Natural killer cell (primary cell): ENCODE results near the gene IL20. TPM values are rescaled to one million over a fixed set of nuclear protein-coding genes. Genes with fewer than 3 reads are reported as not detected.

Experiments
- ATAC-seq, 3 donors: fragments of 150-1000 bp in 2 of 3; fragments of 200-7000 bp in 1 of 3; cut with Tn5 transposase; 1 replicate in 1 of 3; 2 replicates in 2 of 3; pipeline ENCODE4 v1.10.0; 2021; ENCODE audit warnings: mild to moderate bottlenecking in 2 of 3, moderate library complexity in 2 of 3
- DNase-seq, 2 donors: peaks; one replicate each; pipeline versions ENCODE4 v3.0.0 to v3.0.0-alpha.2; 2013 to 2021; ENCODE audit warnings: mixed read lengths in 1 of 2
- H3K27ac ChIP-seq: one replicate; pipeline ENCODE4 v1.5.1; 2013; ENCODE audit warnings: mild to moderate bottlenecking, low read length
- H3K27me3 ChIP-seq: one replicate; pipeline ENCODE4 v1.6.1; 2013; ENCODE audit warnings: low read length; ENCODE audit not compliant: control insufficient read depth, insufficient read depth
- H3K36me3 ChIP-seq: one replicate; pipeline ENCODE4 v1.6.1; 2013; ENCODE audit warnings: low read length; ENCODE audit not compliant: control insufficient read depth, insufficient read depth
- H3K4me1 ChIP-seq: one replicate; pipeline ENCODE4 v1.6.1; 2013; ENCODE audit warnings: low read length; ENCODE audit not compliant: control insufficient read depth, insufficient read depth
- H3K4me3 ChIP-seq: one replicate; pipeline ENCODE4 v1.5.1; 2013; ENCODE audit warnings: low read length
- H3K9me3 ChIP-seq: one replicate; pipeline ENCODE4 v1.6.1; 2013; ENCODE audit warnings: low read length; ENCODE audit not compliant: control insufficient read depth, insufficient read depth
- H3K27ac Mint-ChIP-seq, 2 donors: one replicate each; pipeline ENCODE4 v1.8.0; 2022; ENCODE audit warnings: mild to moderate bottlenecking in 2 of 2, mixed read lengths in 2 of 2, moderate library complexity in 1 of 2
- H3K27me3 Mint-ChIP-seq, 2 donors: one replicate each; pipeline ENCODE4 v1.8.0; 2022; ENCODE audit warnings: low read depth in 2 of 2, mixed read lengths in 2 of 2
- H3K36me3 Mint-ChIP-seq: one replicate; pipeline ENCODE4 v1.8.0; 2022; ENCODE audit warnings: mixed read lengths
- H3K4me1 Mint-ChIP-seq, 2 donors: one replicate each; pipeline ENCODE4 v1.8.0; 2022; ENCODE audit warnings: mixed read lengths in 2 of 2
- H3K4me3 Mint-ChIP-seq: one replicate; pipeline ENCODE4 v1.8.0; 2022; ENCODE audit warnings: mild to moderate bottlenecking, moderate library complexity, mixed read lengths
- H3K9me3 Mint-ChIP-seq, 2 donors: one replicate each; pipeline ENCODE4 v1.8.0; 2022; ENCODE audit warnings: mixed read lengths in 2 of 2
- WGBS: methylation state at CpG from one replicate; pipeline ENCODE4 v1.1.7; 2013; ENCODE audit warnings: missing lambda C conversion rate; ENCODE audit not compliant: insufficient coverage; 5-methylcytosine and 5-hydroxymethylcytosine counted together
- intact Hi-C: fragments of 100-400 bp; cut with micrococcal nuclease; formaldehyde crosslinking; loops from one replicate; pipeline ENCODE4 v1.14.2; 2022
- total RNA-seq, 4 donors: library from RNA; stranded (reverse); fragments of 120-200 nt in 1 of 4; gene quantifications; one replicate each; pipeline versions ENCODE4 v1.2.3 to v1.2.4, GENCODE V29; 2013 to 2022
- TF ChIP-seq, protein P1 (sequence below): fragments of 200-600 bp; IDR thresholded peaks from one replicate; pipeline ENCODE4 v1.8.0; 2022; ENCODE audit warnings: antibody characterized with exemption

IL20 gene
- total RNA-seq, 3 donors from 2014 or later (not counting 1 experiment from before 2014, with no cell fraction given) = not detected

DNA sequence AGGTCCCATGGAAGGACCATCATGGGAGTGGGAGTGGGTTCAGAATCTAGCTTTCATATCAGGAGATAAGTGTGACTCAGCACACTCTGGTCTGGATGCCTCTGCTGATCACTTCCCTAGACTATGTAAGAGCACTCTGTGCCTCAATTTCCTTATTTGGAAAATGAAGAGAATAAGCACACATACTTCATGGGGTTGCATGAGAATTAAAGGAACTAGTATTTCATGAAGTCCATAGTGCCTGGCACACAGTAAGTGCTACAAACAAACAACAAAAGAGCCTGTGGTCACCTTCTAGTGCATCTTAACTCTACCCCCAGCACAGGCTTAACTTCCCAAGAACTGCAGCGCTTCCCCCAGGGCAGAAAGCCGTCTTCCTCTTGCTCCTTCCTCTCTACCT is 9.6 kb upstream of the IL20 start:
- no peaks in the 10 kb centered on the region for H3K9me3 Mint-ChIP-seq
- intact Hi-C loops = no loop called here
- no peak overlapping the region for H3K27ac Mint-ChIP-seq

DNA sequence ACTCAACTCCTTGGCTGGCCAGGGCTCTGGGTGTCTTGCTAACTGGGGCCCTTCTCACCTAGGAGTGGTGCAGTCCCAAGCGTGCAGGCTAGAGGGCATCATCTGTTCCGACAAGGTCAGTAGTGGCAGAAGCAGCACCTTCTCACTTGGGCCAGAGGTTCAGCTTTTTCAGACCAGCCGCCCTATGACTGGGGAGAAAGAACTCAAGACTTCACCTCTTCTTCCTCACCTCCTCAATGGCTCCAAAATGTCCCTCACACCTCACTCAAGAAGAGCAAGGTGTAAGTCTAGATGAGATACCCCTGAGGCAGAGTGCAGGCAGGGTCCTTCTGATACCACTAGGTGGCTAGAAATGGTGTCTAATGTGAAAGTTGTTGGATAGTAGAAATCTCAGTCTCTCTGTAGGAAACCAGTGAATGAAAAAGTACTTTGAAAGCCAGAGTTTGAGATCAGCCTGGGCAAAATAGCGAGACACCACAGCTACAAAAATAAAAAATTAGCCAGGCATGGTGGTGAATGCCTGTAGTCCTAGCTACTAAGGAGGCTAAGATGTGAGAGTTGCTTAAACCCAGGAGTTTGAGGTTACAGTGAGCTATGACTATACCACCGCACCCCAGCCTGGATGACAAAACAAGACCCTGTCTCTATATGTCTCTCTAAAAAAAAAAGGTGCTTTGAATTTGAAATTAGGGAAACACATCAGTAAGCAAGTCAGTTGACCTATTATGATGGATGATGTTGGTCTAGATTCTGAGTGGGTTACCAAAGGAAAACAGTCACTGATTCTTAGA is 8.6 kb upstream of the IL20 start:
- H3K9me3 Mint-ChIP-seq = no peaks in the 10 kb centered on the region
- no peak overlapping the region for H3K4me3 Mint-ChIP-seq
- TF ChIP-seq, protein P1, sequence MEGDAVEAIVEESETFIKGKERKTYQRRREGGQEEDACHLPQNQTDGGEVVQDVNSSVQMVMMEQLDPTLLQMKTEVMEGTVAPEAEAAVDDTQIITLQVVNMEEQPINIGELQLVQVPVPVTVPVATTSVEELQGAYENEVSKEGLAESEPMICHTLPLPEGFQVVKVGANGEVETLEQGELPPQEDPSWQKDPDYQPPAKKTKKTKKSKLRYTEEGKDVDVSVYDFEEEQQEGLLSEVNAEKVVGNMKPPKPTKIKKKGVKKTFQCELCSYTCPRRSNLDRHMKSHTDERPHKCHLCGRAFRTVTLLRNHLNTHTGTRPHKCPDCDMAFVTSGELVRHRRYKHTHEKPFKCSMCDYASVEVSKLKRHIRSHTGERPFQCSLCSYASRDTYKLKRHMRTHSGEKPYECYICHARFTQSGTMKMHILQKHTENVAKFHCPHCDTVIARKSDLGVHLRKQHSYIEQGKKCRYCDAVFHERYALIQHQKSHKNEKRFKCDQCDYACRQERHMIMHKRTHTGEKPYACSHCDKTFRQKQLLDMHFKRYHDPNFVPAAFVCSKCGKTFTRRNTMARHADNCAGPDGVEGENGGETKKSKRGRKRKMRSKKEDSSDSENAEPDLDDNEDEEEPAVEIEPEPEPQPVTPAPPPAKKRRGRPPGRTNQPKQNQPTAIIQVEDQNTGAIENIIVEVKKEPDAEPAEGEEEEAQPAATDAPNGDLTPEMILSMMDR = peak; percentile 34
- H3K36me3 Mint-ChIP-seq = no peaks in the 10 kb centered on the region
- no peaks in the 10 kb centered on the region for H3K27me3 ChIP-seq
- ATAC-seq = peak; percentile 40 to 62 (median 53)
- no peak overlapping the region for H3K27ac Mint-ChIP-seq
- peak in 1 of 2 donors; percentile 52 for DNase-seq
- H3K9me3 ChIP-seq = no peaks in the 10 kb centered on the region
- intact Hi-C loops = no loop called here
- peaks cover 24 to 39% of the 10 kb centered on the region in 2 donors for H3K27me3 Mint-ChIP-seq
- H3K36me3 ChIP-seq = no peaks in the 10 kb centered on the region
- H3K4me1 ChIP-seq = peaks cover 6% of the 10 kb centered on the region
- no peak overlapping the region for H3K4me3 ChIP-seq
- no peaks in the 10 kb centered on the region for H3K4me1 Mint-ChIP-seq
- WGBS = 87% methylated on average over 5 of the region's 5 CpGs
- no peak overlapping the region for H3K27ac ChIP-seq

More for the DNA sequence above, 9.6 kb upstream of the IL20 start:
- no peaks in the 10 kb centered on the region for H3K4me1 Mint-ChIP-seq
- no peaks in the 10 kb centered on the region for H3K36me3 Mint-ChIP-seq
- H3K9me3 ChIP-seq = no peaks in the 10 kb centered on the region
- TF ChIP-seq, protein P1 = no peak
- H3K4me3 ChIP-seq = no peak overlapping the region
- H3K36me3 ChIP-seq = no peaks in the 10 kb centered on the region
- H3K27me3 Mint-ChIP-seq = peaks cover 19 to 41% of the 10 kb centered on the region in 2 donors
- no peaks in the 10 kb centered on the region for H3K27me3 ChIP-seq
- H3K27ac ChIP-seq = no peak overlapping the region
- ATAC-seq (no peak), DNase-seq (no peak)
- WGBS = 98% methylated on average over 2 of the region's 2 CpGs
- no peak overlapping the region for H3K4me3 Mint-ChIP-seq
- H3K4me1 ChIP-seq = peaks cover 6% of the 10 kb centered on the region

DNA sequence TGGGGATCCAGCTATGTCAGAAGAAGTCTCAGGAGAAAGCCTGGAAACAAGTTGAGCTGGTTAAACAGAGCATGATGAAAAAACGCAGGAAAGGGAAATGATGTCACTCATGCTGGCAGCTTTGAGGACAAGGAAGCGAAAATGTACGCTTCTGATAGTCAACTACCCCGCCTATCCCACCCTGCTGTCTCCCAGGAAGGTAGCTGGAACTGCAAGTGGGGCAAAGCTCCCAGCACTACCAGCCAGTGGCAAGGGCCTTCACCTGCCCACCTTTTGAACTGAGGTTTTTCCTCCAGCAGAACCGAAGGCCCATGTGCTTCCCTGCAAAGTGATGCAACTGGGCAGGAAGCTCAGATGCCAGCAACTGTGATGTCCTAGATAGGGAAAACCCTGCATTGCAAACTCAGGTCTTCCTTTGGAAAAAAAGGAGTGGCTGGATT is 6.3 kb upstream of the IL20 start:
- TF ChIP-seq, protein P1 = no peak
- H3K36me3 Mint-ChIP-seq = no peaks in the 10 kb centered on the region
- no peaks in the 10 kb centered on the region for H3K27me3 ChIP-seq
- peak in 1 of 2 donors; percentile 47 for DNase-seq
- no peak overlapping the region for H3K27ac Mint-ChIP-seq
- H3K9me3 ChIP-seq = no peaks in the 10 kb centered on the region
- H3K9me3 Mint-ChIP-seq = no peaks in the 10 kb centered on the region
- intact Hi-C loops = no loop called here
- no peak overlapping the region for H3K4me3 ChIP-seq
- peaks cover 24 to 37% of the 10 kb centered on the region in 2 donors for H3K27me3 Mint-ChIP-seq
- ATAC-seq = no peak
- 66% methylated on average over 5 of the region's 5 CpGs for WGBS
- H3K4me1 ChIP-seq = peaks cover 6% of the 10 kb centered on the region
- H3K4me1 Mint-ChIP-seq = no peaks in the 10 kb centered on the region
- no peak overlapping the region for H3K4me3 Mint-ChIP-seq
- H3K36me3 ChIP-seq = no peaks in the 10 kb centered on the region
- no peak overlapping the region for H3K27ac ChIP-seq
